GM20000 (cell line): ENCODE results near the gene PHAF1.

ENCODE experiments used
- DNase-seq: peaks from one replicate; pipeline ENCODE4 v3.0.0; 2012; ENCODE audit warnings: low spot score
- TF ChIP-seq, protein P1 (sequence below): IDR thresholded peaks from 2 replicates; pipeline ENCODE4 v1.5.1; 2012; ENCODE audit warnings: mild to moderate bottlenecking, control low read depth; ENCODE audit errors: extremely low read depth, missing control alignments

Gene PHAF1

DNA sequence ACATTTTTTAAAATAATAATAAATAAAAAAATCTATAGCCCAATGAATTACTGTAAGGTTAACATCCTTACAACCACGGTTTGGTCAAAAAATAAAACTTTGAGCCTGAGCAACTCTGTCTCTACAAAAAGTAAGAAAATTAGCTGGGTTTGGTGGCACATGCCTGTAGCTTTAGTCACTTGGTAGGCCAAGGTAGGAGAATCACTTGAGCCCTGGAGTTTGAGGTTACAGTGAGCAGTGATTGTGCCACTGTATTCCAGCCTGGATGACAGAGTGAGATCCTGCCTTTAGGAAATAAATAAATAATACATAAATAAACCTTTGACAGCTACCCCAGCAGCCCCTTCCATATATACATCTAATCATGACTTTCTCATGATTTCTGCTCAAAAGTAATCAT lies 26.9 kb upstream of the PHAF1 start:
- DNase-seq = no peak
- TF ChIP-seq, protein P1, sequence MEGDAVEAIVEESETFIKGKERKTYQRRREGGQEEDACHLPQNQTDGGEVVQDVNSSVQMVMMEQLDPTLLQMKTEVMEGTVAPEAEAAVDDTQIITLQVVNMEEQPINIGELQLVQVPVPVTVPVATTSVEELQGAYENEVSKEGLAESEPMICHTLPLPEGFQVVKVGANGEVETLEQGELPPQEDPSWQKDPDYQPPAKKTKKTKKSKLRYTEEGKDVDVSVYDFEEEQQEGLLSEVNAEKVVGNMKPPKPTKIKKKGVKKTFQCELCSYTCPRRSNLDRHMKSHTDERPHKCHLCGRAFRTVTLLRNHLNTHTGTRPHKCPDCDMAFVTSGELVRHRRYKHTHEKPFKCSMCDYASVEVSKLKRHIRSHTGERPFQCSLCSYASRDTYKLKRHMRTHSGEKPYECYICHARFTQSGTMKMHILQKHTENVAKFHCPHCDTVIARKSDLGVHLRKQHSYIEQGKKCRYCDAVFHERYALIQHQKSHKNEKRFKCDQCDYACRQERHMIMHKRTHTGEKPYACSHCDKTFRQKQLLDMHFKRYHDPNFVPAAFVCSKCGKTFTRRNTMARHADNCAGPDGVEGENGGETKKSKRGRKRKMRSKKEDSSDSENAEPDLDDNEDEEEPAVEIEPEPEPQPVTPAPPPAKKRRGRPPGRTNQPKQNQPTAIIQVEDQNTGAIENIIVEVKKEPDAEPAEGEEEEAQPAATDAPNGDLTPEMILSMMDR = no peak

DNA sequence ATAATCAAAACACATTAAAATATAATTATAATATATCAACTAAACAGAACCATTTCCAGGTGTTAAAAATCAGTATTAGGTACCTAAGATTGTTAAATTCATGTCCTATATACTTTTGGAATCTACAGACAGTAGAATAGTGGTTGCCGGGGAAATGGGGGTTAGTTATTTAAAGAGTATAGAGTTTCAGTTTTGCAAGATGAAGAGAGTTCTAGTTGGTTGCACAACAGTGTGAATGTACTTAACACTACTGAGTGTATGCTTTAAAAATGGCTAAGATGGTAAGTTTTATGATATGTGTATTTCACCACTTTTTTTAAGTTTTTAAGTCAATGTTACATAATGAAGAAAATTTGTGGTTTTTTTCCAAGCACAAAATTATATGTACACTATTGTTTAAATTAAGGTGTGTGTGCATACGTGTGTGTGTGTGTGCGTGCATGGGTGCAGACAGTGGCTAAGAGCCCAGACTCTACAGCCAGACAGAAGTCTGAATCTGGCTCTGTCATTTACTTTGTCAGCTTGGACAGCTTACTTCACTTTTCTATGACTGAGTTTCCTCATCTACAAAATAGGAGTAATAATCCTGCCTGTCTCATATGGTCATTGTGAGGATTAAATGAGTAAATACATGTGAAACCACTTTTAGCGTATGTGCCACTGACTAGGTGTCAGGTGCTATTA lies 25.3 kb upstream of the PHAF1 start:
- no peak for DNase-seq
- TF ChIP-seq, protein P1 = no peak

DNA sequence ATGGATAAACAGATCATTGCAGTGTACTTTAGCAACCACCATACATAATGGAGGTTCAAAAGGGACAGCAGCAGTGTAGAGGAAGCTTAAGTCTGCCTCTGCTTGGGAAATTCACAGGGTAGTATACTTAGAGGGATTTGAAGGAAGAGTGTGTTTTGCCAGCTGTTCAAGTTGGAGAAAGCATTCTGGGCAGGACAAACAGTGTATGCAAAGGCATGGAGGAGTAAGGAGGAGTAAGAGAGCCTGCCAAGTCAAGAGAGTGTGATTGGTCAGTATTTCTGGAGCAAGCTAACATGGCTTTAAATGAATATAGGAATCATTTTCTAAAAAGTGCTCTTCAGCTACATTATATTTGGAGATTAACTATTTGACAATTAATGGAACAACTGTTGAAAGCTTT lies 22.9 kb upstream of the PHAF1 start:
- TF ChIP-seq, protein P1 = no peak

DNA sequence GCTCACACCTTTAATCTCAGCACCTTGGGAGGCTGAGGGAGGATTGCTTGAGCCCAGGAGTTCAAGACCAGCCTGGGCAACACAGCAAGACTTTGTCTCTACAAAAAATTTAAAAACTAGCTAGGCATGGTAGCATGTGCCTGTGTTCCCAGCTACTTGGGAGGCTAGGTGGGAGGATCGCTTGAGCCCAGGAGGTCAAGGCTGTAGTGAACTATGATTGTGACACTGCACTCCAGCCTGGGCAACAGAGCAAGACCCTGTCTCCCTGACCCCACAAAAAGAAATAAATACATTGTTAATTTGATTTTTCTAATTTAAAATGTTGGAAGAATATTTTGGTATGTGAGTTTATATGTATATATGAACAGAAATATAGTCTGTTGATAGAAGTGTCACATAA lies 22.4 kb upstream of the PHAF1 start:
- TF ChIP-seq, protein P1 = no peak
- no peak for DNase-seq

More for the DNA sequence above, 22.9 kb upstream of the PHAF1 start:
- DNase-seq = no peak

DNA sequence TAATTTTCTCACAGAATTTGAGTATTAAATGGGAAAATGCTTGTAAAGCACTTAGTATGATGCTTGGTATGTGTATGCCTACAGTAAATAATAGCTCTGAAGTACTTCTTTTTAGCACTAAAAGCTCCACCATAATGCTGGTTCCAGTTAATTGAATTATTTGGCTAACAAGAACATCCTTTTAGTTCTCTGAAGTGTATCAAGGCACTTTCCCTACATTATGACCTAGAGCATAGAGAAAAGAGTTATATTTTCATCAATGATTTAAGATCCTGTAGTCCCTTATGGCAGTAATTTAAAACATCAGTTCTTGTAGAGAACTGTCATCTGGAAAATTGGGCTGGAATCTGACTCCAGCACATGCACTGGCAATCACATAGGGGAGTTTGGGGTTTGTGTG lies 21.9 kb upstream of the PHAF1 start:
- no peak for DNase-seq
- TF ChIP-seq, protein P1 = no peak

DNA sequence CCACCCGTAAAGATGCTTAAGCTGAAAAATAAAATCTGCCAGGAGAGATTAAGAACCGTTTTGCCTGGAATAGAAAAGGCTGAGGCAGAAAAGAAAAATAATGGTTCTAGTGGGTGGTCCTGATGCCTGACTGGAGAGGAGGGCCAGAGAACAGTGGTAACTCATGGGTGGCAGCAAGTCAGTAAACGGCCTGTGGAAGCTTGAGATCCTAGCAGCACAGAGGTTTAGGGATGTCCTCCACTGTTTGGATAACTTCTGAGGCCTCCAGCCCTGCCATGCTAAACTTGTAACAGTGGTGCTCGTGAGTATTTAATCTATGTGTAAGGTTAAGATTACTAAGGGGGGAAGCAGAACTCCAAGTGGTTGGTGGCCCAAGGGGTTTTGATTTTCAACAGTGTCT lies 21.2 kb upstream of the PHAF1 start:
- DNase-seq = no peak
- TF ChIP-seq, protein P1 = no peak

DNA sequence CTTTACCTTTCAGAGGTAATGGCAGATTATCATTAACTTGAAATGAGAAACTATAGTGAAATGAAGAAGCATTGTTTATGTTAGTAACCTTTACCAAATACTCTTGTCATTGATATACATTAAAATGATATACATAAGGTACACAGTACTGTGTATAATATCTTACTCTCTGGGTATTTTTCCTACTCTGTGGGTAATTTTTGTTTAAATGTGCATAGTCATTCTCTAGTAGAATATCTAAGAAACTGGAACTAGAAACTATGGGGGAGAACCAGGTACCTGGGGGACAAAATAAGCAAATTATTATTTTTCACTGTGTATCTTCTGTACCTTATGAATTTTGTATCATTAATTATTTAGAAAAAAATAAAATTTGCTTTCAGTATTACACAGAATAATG lies 20.6 kb upstream of the PHAF1 start:
- DNase-seq = no peak
- TF ChIP-seq, protein P1 = no peak
